ENCODE data around the gene GNAO1. TPM values are rescaled to one million over a fixed set of nuclear protein-coding genes. Genes with fewer than 3 reads are reported as not detected.

Gene GNAO1
- total and polyA plus RNA-seq, 2 donors (not counting 1 experiment from before 2014, with no cell fraction given), result 0.13 to 5.1 TPM

- Histone ChIP-seq H4K20me1 (ENCODE audit: control insufficient read depth, insufficient read depth, low read length, poor library complexity, severe bottlenecking) (peaks cover 25% of the 10 kb centered on the region), H3K79me2 (ENCODE audit: control insufficient read depth, insufficient read depth, low read length) (peaks cover 48% of the 10 kb centered on the region), H3K9me3 (ENCODE audit: control extremely low read depth in 1 of 3, control insufficient read depth in 2 of 3, insufficient read depth in 1 of 3, low read length in 2 of 3) (peaks cover 6 to 16% (median 8%) of the 10 kb centered on the region in 3 donors), H3K27me3 (replicated peaks in 1 of 4; ENCODE audit: control extremely low read depth in 1 of 4, control insufficient read depth in 3 of 4, insufficient read depth in 4 of 4, low read length in 3 of 4) (no peaks in the 10 kb centered on the region), H2AFZ (ENCODE audit: insufficient read depth, low read depth, low read length, poor library complexity, severe bottlenecking) (no peak overlapping the region), H3K36me3 (replicated peaks in 1 of 2; ENCODE audit: control extremely low read depth in 1 of 2, control insufficient read depth in 1 of 2, extremely low read depth in 1 of 2, insufficient read depth in 2 of 2, low read length in 1 of 2) (peaks cover 11 to 92% of the 10 kb centered on the region in 2 experiments), H3K4me2 (replicated peaks; ENCODE audit: low read depth, low read length, poor library complexity, severe bottlenecking) (no peak overlapping the region), H3K4me1 (ENCODE audit: control insufficient read depth in 2 of 2, insufficient read depth in 2 of 2, low read length in 2 of 2) (no peaks in the 10 kb centered on the region), H3K4me3 (ENCODE audit: control extremely low read depth in 1 of 5, extremely low read depth in 1 of 5, insufficient read depth in 1 of 5, low read depth in 2 of 5, low read length in 4 of 5) (no peak overlapping the region), H3K9ac (ENCODE audit: low read length) (no peak overlapping the region), H3K27ac (ENCODE audit: low read length in 2 of 2) (no peak overlapping the region)
- intact Hi-C loops (cut with micrococcal nuclease), result no loop called here
- WGBS (ENCODE audit: insufficient coverage), result 70% methylated on average over 2 of the region's 4 CpGs
- POLR2A ChIA-PET, result no interaction called here
- CTCF ChIA-PET, result no interaction called here
- TF ChIP-seq EZH2 (IDR thresholded peaks at IDR 0.05; ENCODE audit: borderline replicate concordance, insufficient read depth, low read depth, low read length, poor library complexity, severe bottlenecking), result no peak
- H3K4me3 Mint-ChIP-seq, result no peak overlapping the region
- no peak for ATAC-seq (ENCODE audit: low read depth)
- H3K9me3 Mint-ChIP-seq (ENCODE audit: insufficient read depth), result peaks cover 8% of the 10 kb centered on the region
- no peaks in the 10 kb centered on the region for H3K27me3 Mint-ChIP-seq
- H3K27ac Mint-ChIP-seq, result no peak overlapping the region
- H3K4me1 Mint-ChIP-seq, result no peaks in the 10 kb centered on the region
- no peak for DNase-seq
These were observed 192.9 kb downstream of the GNAO1 start for GRCh38 chr16:56384074-56384721.

GRCh38 chr16:56387396-56387795, 196.1 kb downstream of the GNAO1 start:
- POLR2A ChIA-PET, result no interaction called here

More at GRCh38 chr16:56387396-56387795, 196.1 kb downstream of the GNAO1 start:
- H3K4me3 Mint-ChIP-seq, result no peak overlapping the region
- no peaks in the 10 kb centered on the region for H3K27me3 Mint-ChIP-seq
- no peak overlapping the region for H3K27ac Mint-ChIP-seq
- H2AFZ ChIP-seq (ENCODE audit: insufficient read depth, low read depth, low read length, poor library complexity, severe bottlenecking), result no peak overlapping the region
- H3K36me3 ChIP-seq (replicated peaks in 1 of 2; ENCODE audit: control extremely low read depth in 1 of 2, control insufficient read depth in 1 of 2, extremely low read depth in 1 of 2, insufficient read depth in 2 of 2, low read length in 1 of 2), result peaks cover 13 to 85% of the 10 kb centered on the region in 2 experiments
- H3K4me1 ChIP-seq (ENCODE audit: control insufficient read depth in 2 of 2, insufficient read depth in 2 of 2, low read length in 2 of 2), result no peaks in the 10 kb centered on the region
- H3K9ac ChIP-seq (ENCODE audit: low read length), result no peak overlapping the region
- H3K4me1 Mint-ChIP-seq, result no peaks in the 10 kb centered on the region
- no CpG with 5 or more reads among the region's 3 CpGs for WGBS (ENCODE audit: insufficient coverage)
- CTCF ChIA-PET, result no interaction called here
- H3K4me3 ChIP-seq (ENCODE audit: control extremely low read depth in 1 of 5, extremely low read depth in 1 of 5, insufficient read depth in 1 of 5, low read depth in 2 of 5, low read length in 4 of 5), result no peak overlapping the region
- no peaks in the 10 kb centered on the region for H3K27me3 ChIP-seq (replicated peaks in 1 of 4; ENCODE audit: control extremely low read depth in 1 of 4, control insufficient read depth in 3 of 4, insufficient read depth in 4 of 4, low read length in 3 of 4)
- peaks cover 51% of the 10 kb centered on the region for H3K79me2 ChIP-seq (ENCODE audit: control insufficient read depth, insufficient read depth, low read length)
- ATAC-seq (ENCODE audit: low read depth) (no peak), DNase-seq (no peak)
- TF ChIP-seq CTCF (IDR thresholded peaks at IDR 0.05) (no peak), EZH2 (IDR thresholded peaks at IDR 0.05; ENCODE audit: borderline replicate concordance, insufficient read depth, low read depth, low read length, poor library complexity, severe bottlenecking) (no peak)
- no peaks in the 10 kb centered on the region for H3K9me3 Mint-ChIP-seq (ENCODE audit: insufficient read depth)
- no peak overlapping the region for H3K4me2 ChIP-seq (replicated peaks; ENCODE audit: low read depth, low read length, poor library complexity, severe bottlenecking)
- no peaks in the 10 kb centered on the region for H3K9me3 ChIP-seq (ENCODE audit: control extremely low read depth in 1 of 3, control insufficient read depth in 2 of 3, insufficient read depth in 1 of 3, low read length in 2 of 3)
- H3K27ac ChIP-seq (ENCODE audit: low read length in 2 of 2), result no peak overlapping the region
- H4K20me1 ChIP-seq (ENCODE audit: control insufficient read depth, insufficient read depth, low read length, poor library complexity, severe bottlenecking), result peaks cover 42% of the 10 kb centered on the region
- intact Hi-C loops (cut with micrococcal nuclease), result no loop called here

Data from B cell (primary cell).